Gastrocnemius medialis (tissue), 4 donors: ENCODE data around the gene TMEM217.

Source experiments
- POLR2A ChIP-seq, 2 donors: fragments of 450-650 bp; IDR thresholded peaks; one replicate each; pipeline ENCODE4 v1.6.1; 2017; ENCODE audit warnings: antibody characterized with exemption in 2 of 2, mild to moderate bottlenecking in 2 of 2, moderate library complexity in 2 of 2
- TF ChIP-seq, protein P1 (sequence below), 5 experiments: fragments of 450-650 bp in 3 of 5; fragments of 200-600 bp in 2 of 5; sonication (generic) in 2 of 5; IDR thresholded peaks in 4 of 5; conservative IDR thresholded peaks in 1 of 5; 1 replicate in 4 of 5; 2 replicates in 1 of 5; pipeline ENCODE4 v1.5.1; 2016 to 2019; ENCODE audit warnings: antibody characterized with exemption in 5 of 5, mild to moderate bottlenecking in 3 of 5, moderate library complexity in 3 of 5

DNA sequence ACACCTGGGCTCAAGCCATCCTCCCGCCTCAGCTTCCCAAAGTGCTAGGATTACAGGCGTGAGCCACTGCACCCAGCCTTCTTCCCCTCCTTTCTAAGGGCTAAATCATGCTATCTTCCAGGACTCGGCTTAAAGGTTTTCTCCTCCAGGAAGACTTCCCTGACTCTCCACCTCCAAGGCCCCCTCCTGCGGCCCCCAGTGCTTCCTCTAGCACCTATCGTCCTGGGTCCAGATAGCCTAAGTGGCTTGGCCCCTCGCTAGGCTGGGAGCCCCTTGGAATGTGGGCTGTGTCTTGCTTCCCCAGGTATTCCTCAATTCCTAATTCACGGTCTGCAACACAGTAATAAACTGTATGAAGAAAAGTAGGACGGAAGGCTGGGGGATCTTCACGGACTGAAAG lies 51.3 kb downstream of the TMEM217 start:
- no peak for TF ChIP-seq POLR2A (IDR thresholded peaks at IDR 0.05)
- TF ChIP-seq, protein P1, sequence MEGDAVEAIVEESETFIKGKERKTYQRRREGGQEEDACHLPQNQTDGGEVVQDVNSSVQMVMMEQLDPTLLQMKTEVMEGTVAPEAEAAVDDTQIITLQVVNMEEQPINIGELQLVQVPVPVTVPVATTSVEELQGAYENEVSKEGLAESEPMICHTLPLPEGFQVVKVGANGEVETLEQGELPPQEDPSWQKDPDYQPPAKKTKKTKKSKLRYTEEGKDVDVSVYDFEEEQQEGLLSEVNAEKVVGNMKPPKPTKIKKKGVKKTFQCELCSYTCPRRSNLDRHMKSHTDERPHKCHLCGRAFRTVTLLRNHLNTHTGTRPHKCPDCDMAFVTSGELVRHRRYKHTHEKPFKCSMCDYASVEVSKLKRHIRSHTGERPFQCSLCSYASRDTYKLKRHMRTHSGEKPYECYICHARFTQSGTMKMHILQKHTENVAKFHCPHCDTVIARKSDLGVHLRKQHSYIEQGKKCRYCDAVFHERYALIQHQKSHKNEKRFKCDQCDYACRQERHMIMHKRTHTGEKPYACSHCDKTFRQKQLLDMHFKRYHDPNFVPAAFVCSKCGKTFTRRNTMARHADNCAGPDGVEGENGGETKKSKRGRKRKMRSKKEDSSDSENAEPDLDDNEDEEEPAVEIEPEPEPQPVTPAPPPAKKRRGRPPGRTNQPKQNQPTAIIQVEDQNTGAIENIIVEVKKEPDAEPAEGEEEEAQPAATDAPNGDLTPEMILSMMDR (IDR thresholded peaks at IDR 0.05 in 4 of 5, conservative IDR thresholded peaks at IDR 0.05 in 1 of 5) = no peak
